Motor neuron (in vitro differentiated cells): ENCODE measurements around the gene KLF15. TPM values are rescaled to one million over a fixed set of nuclear protein-coding genes. Genes with fewer than 3 reads are reported as not detected.
A peak's percentile ranks its signal among the peaks of the same experiment; 100 is the strongest.

Source experiments
- ATAC-seq, 8 experiments: fragments of 200-7000 bp; cut with Tn5 transposase; replicated peaks in 6 of 8; 2 replicates each; pipeline ENCODE4 v1.8.0; 2021; ENCODE audit warnings: mild to moderate bottlenecking in 8 of 8, moderate library complexity in 8 of 8
- H3K27ac ChIP-seq, 2 donors: fragments of 250-450 bp; sonication (Bioruptor Pico); 2 replicates each; pipeline ENCODE4 v1.9.0; 2021; ENCODE audit warnings: antibody characterized with exemption in 2 of 2, mild to moderate bottlenecking in 2 of 2, moderate library complexity in 1 of 2
- H3K4me1 ChIP-seq, 2 donors: fragments of 250-450 bp; sonication (Bioruptor Pico); replicated peaks in 1 of 2; 2 replicates each; pipeline ENCODE4 v1.6.1; 2021; ENCODE audit warnings: antibody characterized with exemption in 2 of 2, mild to moderate bottlenecking in 2 of 2, moderate library complexity in 1 of 2
- H3K4me3 ChIP-seq, 5 donors: fragments of 250-450 bp; sonication (Bioruptor Pico); 2 replicates each; pipeline ENCODE4 v1.9.0; 2021; ENCODE audit warnings: antibody characterized with exemption in 5 of 5, mild to moderate bottlenecking in 5 of 5, moderate library complexity in 4 of 5
- WGBS, 10 experiments: fragments of 450-650 bp; shearing (Covaris generic); methylation state at CpG; one replicate each; pipeline ENCODE4 v1.0.0; 2022; 5-methylcytosine and 5-hydroxymethylcytosine counted together
- in situ Hi-C, 9 experiments: fragments of 400-800 bp; cut with MboI; loops; one replicate each; pipeline ENCODE4 v1.15.0; 2021; ENCODE audit warnings: low sequenced_read_pairs in 9 of 9, low pct_unique_long_range_greater_than_20kb in 2 of 9; ENCODE audit not compliant: unreplicated experiment in 9 of 9
- total RNA-seq, 8 experiments: library from RNA; unstranded; fragments of 300-600 nt; gene quantifications; 2 replicates each; pipeline versions ENCODE4 v1.2.3 to v1.2.4, GENCODE V29; 2022

KLF15 gene
- total RNA-seq, 8 experiments from 2014 or later: 1.6 to 4.7 (median 2.9) TPM

DNA sequence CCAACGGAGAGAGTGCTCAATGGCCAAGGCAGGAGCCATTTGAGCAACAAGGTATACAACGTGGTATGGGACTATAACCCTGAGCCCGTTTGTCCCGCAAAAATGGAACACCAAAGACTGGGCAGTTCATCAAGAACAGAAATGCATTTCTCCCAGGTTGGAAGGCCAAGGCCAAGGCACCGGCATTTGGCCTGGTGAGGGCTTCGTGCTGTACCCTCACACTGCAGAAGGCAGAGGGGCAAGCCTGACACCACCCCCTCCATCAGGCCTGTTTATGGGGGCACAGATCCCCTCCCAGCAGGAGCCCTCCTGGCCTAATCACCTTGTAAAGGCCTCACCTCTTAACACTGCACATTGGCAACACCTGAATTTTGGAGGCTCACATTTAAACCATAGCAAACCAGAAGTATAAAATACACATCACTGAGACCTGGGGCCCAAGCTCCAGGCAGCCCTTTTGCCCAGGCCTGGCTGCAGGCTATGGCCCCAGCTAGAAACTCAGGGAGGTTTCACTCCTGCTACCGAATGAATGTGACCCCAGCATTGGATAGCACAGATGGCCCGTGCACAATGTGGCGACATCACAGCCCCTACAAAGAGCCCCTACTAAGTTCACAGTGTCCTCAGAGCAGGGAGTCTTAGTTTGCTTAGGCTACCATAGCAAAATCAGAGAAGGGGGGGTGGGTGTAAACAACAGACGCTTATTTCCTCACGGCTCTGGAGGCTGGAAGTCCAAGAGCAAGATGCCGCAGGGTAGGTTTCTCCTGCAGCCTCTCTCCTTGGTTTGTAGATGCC is 47.1 kb downstream of the KLF15 start:
- 55 to 100% (median 84%) methylated on average over 1 to 10 of the region's 12 CpGs; no CpG with 5 or more reads in 2 of the 10 experiments for WGBS, 10 experiments
- in situ Hi-C loops: no loop called here

DNA sequence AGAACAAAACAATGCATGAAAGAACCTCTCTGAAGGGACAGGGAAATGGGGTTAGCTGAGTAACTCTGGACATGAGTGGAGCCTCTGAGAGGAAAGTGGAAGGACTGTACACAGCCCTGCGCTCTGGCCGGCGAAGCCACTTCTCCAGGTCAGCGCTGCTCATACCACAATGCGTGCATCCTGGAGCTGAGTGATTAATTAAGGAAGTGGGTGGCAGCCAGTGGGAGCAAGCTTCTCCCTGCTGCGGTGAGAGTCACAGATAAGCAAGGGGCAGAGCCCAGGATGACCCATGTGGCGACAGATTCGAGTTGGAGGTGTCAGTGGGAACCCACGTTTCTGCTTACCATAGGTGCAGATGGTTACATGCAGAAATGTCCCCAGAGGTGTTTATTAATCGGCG is 48.0 kb downstream of the KLF15 start:
- no peak for ATAC-seq
- 61 to 90% (median 68%) methylated on average over 3 to 9 of the region's 11 CpGs; no CpG with 5 or more reads in 6 of the 10 experiments for WGBS, 10 experiments
- peaks cover 0 to 6% of the 10 kb centered on the region in 2 donors for H3K4me1 ChIP-seq
- no peak overlapping the region for H3K27ac ChIP-seq
- in situ Hi-C loops: no loop called here
- H3K4me3 ChIP-seq: no peak overlapping the region

More for the DNA sequence above, 47.1 kb downstream of the KLF15 start:
- Histone ChIP-seq H3K4me1 (peaks cover 0 to 6% of the 10 kb centered on the region in 2 donors), H3K27ac (no peak overlapping the region), H3K4me3 (no peak overlapping the region)
- no peak for ATAC-seq

DNA sequence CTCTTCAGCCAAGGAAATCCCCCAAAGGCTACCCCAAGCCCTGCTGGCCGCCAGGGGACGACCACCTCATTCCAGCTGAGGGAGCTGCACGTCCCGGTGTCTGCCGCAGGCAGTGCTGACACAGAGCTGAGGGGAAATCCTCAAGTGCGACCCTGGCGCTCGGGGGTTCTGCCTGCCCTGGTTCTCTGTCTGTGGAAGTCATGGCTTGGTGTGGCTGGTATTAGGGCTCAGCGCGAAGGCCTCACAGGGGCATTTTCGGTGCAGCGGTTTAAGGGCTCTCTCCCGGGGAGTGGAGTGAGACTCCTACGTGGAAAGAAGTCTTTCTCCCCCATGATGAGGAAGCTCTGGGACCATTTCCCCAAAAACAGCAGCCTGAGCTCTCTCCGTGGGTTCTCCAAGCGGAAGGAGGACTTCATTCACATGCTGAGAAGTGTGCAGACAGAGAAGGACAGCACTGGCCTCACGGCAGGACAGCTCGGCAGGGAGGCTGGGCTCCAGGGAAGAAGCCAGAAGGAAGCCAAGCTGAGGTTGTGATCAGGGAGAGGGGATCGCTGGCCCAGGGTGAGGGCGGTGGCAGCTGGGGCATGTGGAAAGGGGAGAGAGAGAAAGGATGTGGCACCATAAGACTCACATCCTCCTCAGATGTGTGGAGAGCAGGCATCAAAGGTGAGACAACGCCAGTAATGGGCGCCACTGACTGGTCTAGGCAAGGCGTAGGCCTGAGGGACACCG is 48.6 kb downstream of the KLF15 start:
- H3K4me3 ChIP-seq: no peak overlapping the region
- peak overlapping the region in 1 of 2 donors; percentile 51 for H3K27ac ChIP-seq
- ATAC-seq: peak in 1 of 8 experiments; percentile 62
- peaks cover 0 to 6% of the 10 kb centered on the region in 2 donors for H3K4me1 ChIP-seq
- in situ Hi-C loops: no loop called here
- WGBS, 10 experiments: 60 to 92% (median 69%) methylated on average over 1 to 5 of the region's 24 CpGs; no CpG with 5 or more reads in 2 of the 10 experiments

DNA sequence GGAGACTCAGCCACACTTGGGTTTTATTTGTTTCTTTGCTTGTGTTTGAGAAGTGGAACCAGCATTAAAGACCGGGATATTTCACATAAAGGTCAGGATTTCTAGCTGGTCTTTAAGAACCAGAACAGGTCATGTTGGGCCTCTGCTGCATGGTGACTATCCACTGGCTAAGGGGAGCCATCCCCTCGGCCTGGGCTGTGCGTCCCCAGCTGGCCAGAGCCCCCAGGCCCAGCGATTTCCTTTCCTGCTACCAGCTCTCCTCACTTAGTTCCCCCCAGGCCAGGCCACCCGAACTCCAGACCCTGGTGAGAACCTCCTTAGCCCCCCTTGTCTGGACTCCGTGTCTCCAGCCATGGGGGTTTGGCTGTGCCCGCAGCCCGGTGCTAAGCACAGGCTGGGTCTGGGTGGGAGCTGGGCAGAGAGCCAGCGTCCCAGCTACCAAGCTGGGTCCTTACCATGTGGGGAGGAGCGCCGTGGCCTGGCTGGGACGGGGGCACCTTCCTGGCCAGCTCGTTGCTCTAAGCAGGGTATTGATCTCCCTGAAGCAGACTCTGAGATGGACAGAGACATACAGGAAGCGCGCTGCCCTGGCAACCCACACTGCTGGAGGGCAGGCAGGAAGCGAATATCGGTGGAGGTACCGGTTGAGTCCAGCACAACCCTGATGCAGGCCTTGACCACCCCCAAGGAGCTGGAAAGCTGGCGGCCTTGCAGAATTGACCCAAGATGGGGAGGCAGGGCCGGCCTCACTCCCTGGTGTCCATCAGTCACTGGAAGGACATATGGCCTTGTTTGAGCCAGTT is 49.4 kb downstream of the KLF15 start:
- Histone ChIP-seq H3K4me1 (peaks cover 0 to 6% of the 10 kb centered on the region in 2 donors), H3K4me3 (no peak overlapping the region), H3K27ac (peak overlapping the region in 1 of 2 donors; percentile 51)
- 0 to 91% (median 82%) methylated on average over 1 to 8 of the region's 20 CpGs; no CpG with 5 or more reads in 5 of the 10 experiments for WGBS, 10 experiments
- in situ Hi-C loops: no loop called here
- ATAC-seq: no peak

DNA sequence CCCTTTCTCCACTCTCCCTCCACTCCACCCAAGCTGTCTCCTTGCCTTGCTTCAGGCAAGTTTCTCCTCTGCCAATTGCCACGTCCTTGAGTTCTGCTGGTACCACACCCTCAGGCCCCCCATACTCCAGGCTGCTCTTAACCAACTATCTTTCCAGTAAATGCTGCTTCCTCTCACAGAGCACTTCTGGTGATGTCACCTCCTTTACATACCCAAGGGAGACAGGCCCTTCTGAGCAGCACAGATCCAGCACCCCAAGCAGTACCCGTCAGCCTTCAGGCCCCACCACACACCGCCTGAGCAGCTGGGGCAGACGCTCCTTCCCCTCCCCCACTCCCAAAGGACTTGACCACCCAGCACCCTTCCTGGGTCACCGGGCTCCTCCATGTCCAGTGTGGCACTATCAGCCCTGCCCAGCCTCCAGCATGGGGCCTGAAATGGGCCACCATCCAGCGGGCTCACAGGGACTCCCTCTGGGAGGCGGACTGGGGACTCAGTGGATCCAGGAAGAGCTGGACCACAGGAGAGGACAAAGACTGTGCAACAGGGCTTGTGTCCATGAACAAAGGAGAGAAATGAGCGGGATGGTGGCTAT is 50.2 kb downstream of the KLF15 start:
- Histone ChIP-seq H3K4me1 (peaks cover 0 to 6% of the 10 kb centered on the region in 2 donors), H3K27ac (no peak overlapping the region), H3K4me3 (no peak overlapping the region)
- 0 to 100% (median 71%) methylated on average over 1 to 6 of the region's 8 CpGs; no CpG with 5 or more reads in 5 of the 10 experiments for WGBS, 10 experiments
- ATAC-seq: peak in 5 of 8 experiments; percentile 39 to 95 (median 65)
- in situ Hi-C loops: no loop called here

DNA sequence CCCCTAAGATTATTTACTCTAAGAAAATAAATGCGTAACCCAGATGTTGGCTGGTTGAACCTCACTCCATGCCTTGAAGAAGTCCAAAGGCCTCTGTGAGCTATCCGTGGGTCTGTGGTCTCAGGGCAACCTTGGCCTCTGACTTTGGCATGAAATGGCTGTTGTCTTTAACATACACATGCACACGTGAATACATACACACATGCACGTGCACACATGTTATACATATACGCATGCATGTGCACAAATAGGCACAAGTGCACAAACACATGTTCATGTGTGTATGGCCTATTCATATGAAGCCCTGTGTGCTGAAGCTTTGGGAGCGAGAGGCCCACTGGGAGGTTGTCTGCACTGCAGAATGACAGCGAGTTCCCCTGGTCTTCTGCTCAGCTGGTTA is 50.8 kb downstream of the KLF15 start:
- no peak overlapping the region for H3K4me3 ChIP-seq
- in situ Hi-C loops: no loop called here
- H3K4me1 ChIP-seq: peaks cover 0 to 6% of the 10 kb centered on the region in 2 donors
- ATAC-seq: peak in 1 of 8 experiments; percentile 61
- 54 to 92% (median 61%) methylated on average over 1 to 6 of the region's 7 CpGs; no CpG with 5 or more reads in 3 of the 10 experiments for WGBS, 10 experiments
- no peak overlapping the region for H3K27ac ChIP-seq

DNA sequence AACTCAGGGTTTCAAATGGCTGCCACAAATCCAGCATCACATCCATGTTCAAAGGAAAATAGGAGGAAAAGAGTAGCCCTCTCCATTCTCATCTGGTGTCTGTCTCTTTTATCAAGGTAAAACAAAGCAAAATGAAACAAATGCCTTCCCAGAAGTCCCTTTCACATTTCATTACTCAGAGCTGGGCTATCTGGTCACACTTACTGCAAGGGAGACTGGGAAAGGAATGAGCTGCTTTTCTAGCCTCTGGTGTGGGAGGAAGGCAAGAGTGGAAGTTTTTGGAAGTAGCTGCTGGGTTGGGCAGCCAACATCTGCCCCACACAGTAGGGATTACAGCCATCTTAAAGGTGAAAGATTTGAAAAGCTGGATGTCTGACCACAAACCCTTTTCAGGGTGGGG is 51.8 kb downstream of the KLF15 start:
- in situ Hi-C loops: no loop called here
- Histone ChIP-seq H3K4me1 (peaks cover 0 to 6% of the 10 kb centered on the region in 2 donors), H3K27ac (no peak overlapping the region), H3K4me3 (no peak overlapping the region)
- ATAC-seq: peak in 1 of 8 experiments; percentile 32

DNA sequence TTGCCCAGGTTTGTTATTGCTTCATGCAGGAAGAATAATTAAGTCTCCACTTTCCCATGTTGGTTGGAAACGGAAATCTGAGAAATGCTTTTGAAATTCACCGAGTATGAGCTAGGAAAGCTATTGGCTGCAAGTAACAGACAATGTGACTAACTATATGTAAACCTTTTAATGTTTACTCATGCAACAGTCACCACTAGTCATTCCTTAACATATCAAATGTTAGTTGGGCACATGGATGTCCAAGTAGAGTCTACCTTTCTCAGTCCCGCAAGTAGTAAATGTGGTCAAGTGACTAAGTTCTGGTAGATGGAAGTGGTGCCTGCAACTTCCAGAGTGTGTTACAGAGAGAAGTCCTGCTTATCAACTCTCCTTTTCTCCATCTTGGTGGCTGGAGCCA is 52.5 kb downstream of the KLF15 start:
- Histone ChIP-seq H3K4me1 (peaks cover 0 to 6% of the 10 kb centered on the region in 2 donors), H3K4me3 (no peak overlapping the region), H3K27ac (no peak overlapping the region)
- WGBS, 10 experiments: 0 to 100% (median 57%) methylated on average over 1 to 3 of the region's 3 CpGs; no CpG with 5 or more reads in 2 of the 10 experiments
- ATAC-seq: no peak
- in situ Hi-C loops: no loop called here

- 59 to 100% (median 71%) methylated on average over 1 to 3 of the region's 3 CpGs; no CpG with 5 or more reads in 1 of the 10 experiments for WGBS, 10 experiments
- Histone ChIP-seq H3K4me1 (peaks cover 0 to 6% of the 10 kb centered on the region in 2 donors), H3K4me3 (no peak overlapping the region), H3K27ac (no peak overlapping the region)
- in situ Hi-C loops: no loop called here
- ATAC-seq: no peak
These were observed 52.9 kb downstream of the KLF15 start for GRCh38 chr3:126304291-126304690.

DNA sequence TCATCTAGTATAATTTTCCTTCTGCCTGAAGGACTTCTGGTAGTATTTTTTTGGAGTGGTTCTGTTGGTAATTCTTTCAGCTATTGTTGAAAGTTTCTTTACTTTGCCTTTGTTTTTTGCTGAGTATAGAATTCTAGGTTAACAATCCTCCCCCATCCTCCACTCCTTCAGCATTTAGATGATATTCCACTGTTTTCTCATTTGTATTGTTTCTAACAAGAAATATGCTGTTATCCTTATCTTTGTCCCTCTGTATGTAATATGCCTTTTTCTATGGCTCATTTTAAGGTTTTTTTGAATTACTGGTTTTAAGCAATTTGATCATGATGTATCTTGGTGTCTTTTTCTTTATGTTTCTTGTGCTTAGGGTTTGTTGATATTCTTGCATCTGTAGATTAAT is 53.9 kb downstream of the KLF15 start:
- in situ Hi-C loops: no loop called here
- no peak for ATAC-seq
- H3K4me3 ChIP-seq: no peak overlapping the region
- H3K27ac ChIP-seq: no peak overlapping the region
- H3K4me1 ChIP-seq: peaks cover 0 to 2% of the 10 kb centered on the region in 2 donors

- Histone ChIP-seq H3K27ac (no peak overlapping the region), H3K4me1 (no peaks in the 10 kb centered on the region), H3K4me3 (no peak overlapping the region)
- in situ Hi-C loops: no loop called here
- ATAC-seq: peak in 1 of 8 experiments; percentile 58
- WGBS, 10 experiments: 0 to 89% (median 72%) methylated on average over 1 to 13 of the region's 15 CpGs
These were observed 56.3 kb downstream of the KLF15 start for GRCh38 chr3:126300761-126301481.
